NCI-H774 (cell line): ENCODE measurements around the gene AMT.
A peak's percentile ranks its signal among the peaks of the same experiment; 100 is the strongest.
"Not testable (repeated sequence)": the region's sequence is repeated elsewhere in the genome, so short reads cannot be mapped to it uniquely, and the experiment has no call there.

ENCODE experiments used
- DNase-seq: peaks from one replicate; lab custom pipeline; 2025; lab: John Stamatoyannopoulos, UW

AMT gene

GRCh38 chr3:49421890-49422378, 339 bp downstream of the AMT start:
- DNase-seq = no peak

GRCh38 chr3:49417516-49418120, 4.7 kb downstream of the AMT start:
- DNase-seq = no peak

- no peak for DNase-seq
Observed at GRCh38 chr3:49416867-49417266, 5.4 kb downstream of the AMT start.

- DNase-seq = no peak
Observed at GRCh38 chr3:49415931-49416601, 6.2 kb downstream of the AMT start.

- DNase-seq = no peak
Observed at GRCh38 chr3:49414753-49415152, 7.5 kb downstream of the AMT start.

GRCh38 chr3:49413338-49413734, 8.9 kb downstream of the AMT start:
- no peak for DNase-seq

- no peak for DNase-seq
Observed at GRCh38 chr3:49412632-49413337, 9.5 kb downstream of the AMT start.

GRCh38 chr3:49411968-49412631, 10.2 kb downstream of the AMT start, which contains the start of the genes RHOA and TCTA:
Gene RHOA (minus strand): TSS chr3:49411976. CDS start chr3:49375589, 36,387 bp downstream.
Gene TCTA (plus strand): TSS chr3:49412423. CDS start chr3:49412427, 4 bp downstream.
- DNase-seq = peak; percentile 92

- DNase-seq = no peak
Observed at GRCh38 chr3:49411535-49411967, 10.7 kb downstream of the AMT start.

- DNase-seq = no peak
Observed at GRCh38 chr3:49410846-49411534, 11.3 kb downstream of the AMT start.

GRCh38 chr3:49410066-49410845, 12.0 kb downstream of the AMT start:
- DNase-seq = no peak

GRCh38 chr3:49406571-49407565, 15.4 kb downstream of the AMT start:
- DNase-seq = no peak

- not testable (repeated sequence) for DNase-seq
Observed at GRCh38 chr3:49405570-49405969, 16.7 kb downstream of the AMT start.

GRCh38 chr3:49403891-49404290, 18.4 kb downstream of the AMT start:
- DNase-seq = no peak

- DNase-seq = no peak
Observed at GRCh38 chr3:49401766-49402165, 20.5 kb downstream of the AMT start.

- no peak for DNase-seq
Observed at GRCh38 chr3:49399461-49399860, 22.8 kb downstream of the AMT start.

- DNase-seq = no peak
Observed at GRCh38 chr3:49397470-49397869, 24.8 kb downstream of the AMT start.

- not testable (repeated sequence) for DNase-seq
Observed at GRCh38 chr3:49391310-49391709, 31.0 kb downstream of the AMT start.

GRCh38 chr3:49389297-49389696, 33.0 kb downstream of the AMT start:
- DNase-seq = no peak
